Measurements from ENCODE around the gene TRA2B.

TRA2B gene

GRCh38 chr3:185937689-185938374 lies at the start of gene TRA2B:
Gene TRA2B (minus strand): TSS chr3:185938014. CDS start chr3:185937860, 154 bp downstream.
- DNase-seq, result peak; percentile 99

- DNase-seq, result no peak
Measured at GRCh38 chr3:185986198-185986777, 48.5 kb upstream of the TRA2B start.

GRCh38 chr3:185984203-185984602 lies 46.4 kb upstream of the TRA2B start:
- DNase-seq, result no peak

GRCh38 chr3:185983495-185984141 lies 45.8 kb upstream of the TRA2B start:
- DNase-seq, result peak; percentile 51

- no peak for DNase-seq
Measured at GRCh38 chr3:185982632-185983031, 44.8 kb upstream of the TRA2B start.

- no peak for DNase-seq
Measured at GRCh38 chr3:185981621-185982020, 43.8 kb upstream of the TRA2B start.

GRCh38 chr3:185979721-185980121 lies 41.9 kb upstream of the TRA2B start:
- no peak for DNase-seq

- DNase-seq, result no peak
Measured at GRCh38 chr3:185978516-185978915, 40.7 kb upstream of the TRA2B start.

- DNase-seq, result no peak
Measured at GRCh38 chr3:185977679-185978040, 39.8 kb upstream of the TRA2B start.

- DNase-seq, result peak; percentile 86
Measured at GRCh38 chr3:185976977-185977678, 39.3 kb upstream of the TRA2B start.

- no peak for DNase-seq
Measured at GRCh38 chr3:185976100-185976499, 38.3 kb upstream of the TRA2B start.

- no peak for DNase-seq
Measured at GRCh38 chr3:185971579-185971978, 33.8 kb upstream of the TRA2B start.

- no peak for DNase-seq
Measured at GRCh38 chr3:185968168-185968567, 30.4 kb upstream of the TRA2B start.

GRCh38 chr3:185966655-185967054 lies 28.8 kb upstream of the TRA2B start:
- DNase-seq, result no peak

- no peak for DNase-seq
Measured at GRCh38 chr3:185965496-185965895, 27.7 kb upstream of the TRA2B start.

GRCh38 chr3:185961675-185962232 lies 23.9 kb upstream of the TRA2B start:
- DNase-seq, result no peak

- DNase-seq, result no peak
Measured at GRCh38 chr3:185960522-185961288, 22.9 kb upstream of the TRA2B start.

- no peak for DNase-seq
Measured at GRCh38 chr3:185959609-185960521, 22.1 kb upstream of the TRA2B start.

- no peak for DNase-seq
Measured at GRCh38 chr3:185958626-185959025, 20.8 kb upstream of the TRA2B start.

- DNase-seq, result no peak
Measured at GRCh38 chr3:185956244-185956643, 18.4 kb upstream of the TRA2B start.

GRCh38 chr3:185954366-185954723 lies 16.5 kb upstream of the TRA2B start:
- no peak for DNase-seq

GRCh38 chr3:185950728-185951127 lies 12.9 kb upstream of the TRA2B start:
- no peak for DNase-seq

Data from activated naive CD4-positive, alpha-beta T cell treated with Interleukin-2 at 50 U/mL for 16 hours (primary cell).